Limb (tissue), 2 donors: ENCODE measurements around the gene ZNF746.

ENCODE experiments used
- DNase-seq, 2 donors: peaks; one replicate each; pipeline ENCODE4 v3.0.0-alpha.2; 2016; ENCODE audit errors: extremely low spot score in 2 of 2

The ZNF746 gene

DNA sequence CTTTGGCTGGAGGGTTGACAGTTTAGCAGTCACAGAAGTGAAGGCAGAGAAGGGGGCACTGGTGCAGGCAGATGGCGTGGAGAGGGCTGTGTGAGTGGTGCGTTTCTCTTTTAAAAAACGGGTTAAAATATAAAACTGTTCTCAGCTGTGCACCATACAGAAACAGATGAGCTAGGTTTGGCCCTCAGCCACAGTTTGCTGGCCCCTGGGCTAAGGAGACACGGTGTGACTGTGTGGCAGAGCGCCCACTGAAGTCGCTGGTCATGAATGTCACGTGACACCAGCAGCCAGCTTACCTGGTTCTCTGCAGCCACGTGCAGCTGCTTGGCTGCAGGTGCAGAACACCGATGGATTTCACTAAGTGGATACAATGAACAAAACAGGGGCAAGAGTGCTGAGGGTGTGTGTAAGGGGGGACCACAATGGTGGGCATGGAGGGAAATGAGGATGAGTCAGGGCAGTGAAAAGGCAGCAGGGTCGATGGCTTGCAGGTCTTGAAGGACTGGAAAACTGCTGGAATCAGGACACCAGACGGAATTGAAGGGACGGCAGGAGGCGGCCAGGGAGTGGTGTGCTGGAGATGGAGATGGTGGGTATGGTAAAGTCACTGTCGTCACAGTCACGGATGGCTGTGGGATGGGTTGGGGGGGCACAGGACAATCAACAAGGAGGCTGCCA is 7.4 kb downstream of the ZNF746 start:
- no peak for DNase-seq

DNA sequence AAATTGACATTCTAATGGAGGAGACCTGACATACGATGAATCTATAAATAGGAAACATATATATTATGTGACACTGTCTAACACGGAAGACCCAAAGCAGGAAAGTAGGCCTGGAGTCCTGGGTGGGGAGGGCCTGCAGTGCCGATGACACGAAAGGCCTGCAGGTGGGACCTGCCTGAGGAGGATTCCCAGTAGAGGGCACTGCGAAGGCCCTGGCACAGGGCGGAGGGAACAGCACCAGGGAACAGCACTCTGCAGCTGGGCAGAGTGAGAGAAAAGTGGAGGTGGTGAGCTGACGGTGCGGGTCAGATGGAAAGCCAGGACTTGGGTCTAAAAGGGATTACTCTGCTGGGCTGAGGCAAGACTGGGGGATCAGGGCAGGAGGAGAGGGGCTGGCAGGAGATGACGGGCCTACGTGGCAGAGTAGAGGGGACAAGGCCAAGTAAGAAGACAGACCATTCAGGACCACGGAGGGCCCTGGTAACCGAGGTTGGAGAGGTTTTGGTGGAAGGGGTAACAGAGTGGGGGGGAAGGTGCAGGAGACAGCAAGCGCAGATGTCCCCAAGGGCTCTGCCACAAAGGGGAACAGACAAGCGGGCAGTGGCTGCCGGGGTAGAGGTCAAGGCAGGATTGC is 8.1 kb downstream of the ZNF746 start:
- no peak for DNase-seq

DNA sequence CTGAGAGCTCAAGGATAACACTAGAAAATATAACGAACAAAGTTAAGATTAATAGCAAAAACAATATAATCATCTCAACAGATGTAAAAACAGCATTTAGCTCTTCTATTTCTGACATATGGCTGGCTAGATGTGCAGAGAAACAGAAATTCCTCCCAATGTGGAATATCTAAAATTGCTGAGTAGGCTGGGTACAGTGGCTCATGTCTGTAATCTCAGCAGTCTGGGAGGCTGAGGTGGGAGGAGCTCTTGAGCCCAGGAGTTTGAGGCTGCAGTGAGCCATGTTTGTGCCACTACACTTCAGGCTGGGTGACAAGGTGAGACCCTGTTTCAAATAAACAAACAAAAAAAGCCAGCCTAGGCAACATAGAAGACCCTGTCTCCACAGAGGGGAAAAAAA is 18.0 kb downstream of the ZNF746 start:
- no peak for DNase-seq

DNA sequence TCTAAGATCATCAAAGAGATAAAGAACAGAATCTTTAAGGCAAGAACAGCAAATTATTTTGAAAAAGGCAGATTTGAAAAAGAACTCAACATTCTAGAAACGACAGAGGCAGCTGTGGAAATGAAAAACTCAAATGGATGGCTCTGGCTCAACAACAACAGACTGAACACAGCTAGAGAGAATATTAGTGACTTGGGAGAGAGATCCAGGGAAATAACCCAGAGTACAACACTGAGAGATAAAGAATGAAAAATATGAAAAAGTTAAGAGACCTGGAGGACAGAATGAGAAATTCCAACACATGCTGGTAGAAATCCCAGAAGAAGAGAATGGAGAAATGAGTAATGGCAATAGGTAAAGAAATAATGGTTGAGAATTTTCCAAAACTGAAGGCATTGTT is 18.9 kb downstream of the ZNF746 start:
- DNase-seq, result no peak

DNA sequence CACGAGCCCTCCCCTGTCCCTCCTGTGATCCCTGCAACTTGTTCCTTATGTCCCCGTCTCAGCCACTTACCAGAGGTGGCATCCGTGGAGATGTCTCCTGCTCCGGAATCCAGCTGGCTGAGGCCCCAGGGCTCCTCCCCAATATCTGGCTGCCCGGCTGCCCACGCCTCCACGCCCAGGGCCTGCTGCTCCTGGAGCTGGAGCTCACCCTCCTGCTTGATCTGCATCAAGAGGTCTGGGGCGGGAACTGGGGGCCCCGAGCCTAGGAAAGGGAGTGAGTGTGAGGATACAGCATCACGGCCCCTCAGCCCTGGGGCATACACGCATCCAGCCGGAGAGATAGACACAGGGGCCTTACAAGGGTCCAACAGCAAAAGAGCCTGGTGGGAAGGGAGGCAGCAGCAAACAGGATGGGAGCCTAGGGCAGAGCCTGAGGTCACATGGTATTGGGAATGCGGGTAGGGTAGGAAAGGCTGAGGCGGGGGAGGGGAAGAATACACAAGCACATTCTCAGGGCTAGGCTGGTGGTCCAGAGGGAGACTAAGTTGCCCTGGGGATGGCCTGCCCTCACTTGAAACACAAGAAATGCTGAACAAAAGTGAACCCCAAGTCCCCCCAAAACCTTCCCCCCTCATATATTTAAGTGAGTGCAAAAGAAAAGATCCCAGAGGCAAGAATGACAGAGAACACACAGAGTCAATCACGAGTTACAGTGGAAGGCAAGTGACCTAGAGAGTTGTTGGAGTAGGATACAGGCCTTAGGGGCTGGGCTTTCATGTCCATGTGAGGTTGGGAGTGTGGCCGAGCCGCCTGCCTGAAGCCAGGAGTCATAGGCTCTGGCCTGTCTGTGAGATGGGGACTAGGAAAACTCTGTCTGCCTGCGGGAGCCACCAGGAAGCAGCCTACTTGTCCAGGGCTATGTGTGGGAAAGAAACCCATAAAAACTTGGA is 19.8 kb downstream of the ZNF746 start:
- no peak for DNase-seq

DNA sequence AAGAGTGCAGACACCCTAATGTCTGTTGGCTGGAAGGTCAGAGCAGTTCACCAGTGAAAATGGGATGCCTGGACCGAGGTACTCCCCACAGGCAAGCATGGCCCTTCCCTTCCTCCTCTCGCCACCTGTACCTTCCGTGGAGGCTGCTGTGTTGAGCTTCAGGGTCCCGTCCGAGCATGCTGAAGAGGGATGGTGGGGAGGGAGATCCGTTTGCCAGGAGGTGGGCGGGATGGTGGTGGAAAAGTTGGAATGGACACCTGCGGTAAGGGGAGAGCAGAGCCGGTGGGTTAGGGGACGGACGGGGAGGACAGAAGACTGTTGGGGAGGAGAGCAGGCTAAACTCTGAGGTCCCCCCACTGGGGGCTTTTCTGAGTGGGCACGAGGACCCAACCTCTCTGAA is 20.8 kb downstream of the ZNF746 start:
- DNase-seq, result no peak

DNA sequence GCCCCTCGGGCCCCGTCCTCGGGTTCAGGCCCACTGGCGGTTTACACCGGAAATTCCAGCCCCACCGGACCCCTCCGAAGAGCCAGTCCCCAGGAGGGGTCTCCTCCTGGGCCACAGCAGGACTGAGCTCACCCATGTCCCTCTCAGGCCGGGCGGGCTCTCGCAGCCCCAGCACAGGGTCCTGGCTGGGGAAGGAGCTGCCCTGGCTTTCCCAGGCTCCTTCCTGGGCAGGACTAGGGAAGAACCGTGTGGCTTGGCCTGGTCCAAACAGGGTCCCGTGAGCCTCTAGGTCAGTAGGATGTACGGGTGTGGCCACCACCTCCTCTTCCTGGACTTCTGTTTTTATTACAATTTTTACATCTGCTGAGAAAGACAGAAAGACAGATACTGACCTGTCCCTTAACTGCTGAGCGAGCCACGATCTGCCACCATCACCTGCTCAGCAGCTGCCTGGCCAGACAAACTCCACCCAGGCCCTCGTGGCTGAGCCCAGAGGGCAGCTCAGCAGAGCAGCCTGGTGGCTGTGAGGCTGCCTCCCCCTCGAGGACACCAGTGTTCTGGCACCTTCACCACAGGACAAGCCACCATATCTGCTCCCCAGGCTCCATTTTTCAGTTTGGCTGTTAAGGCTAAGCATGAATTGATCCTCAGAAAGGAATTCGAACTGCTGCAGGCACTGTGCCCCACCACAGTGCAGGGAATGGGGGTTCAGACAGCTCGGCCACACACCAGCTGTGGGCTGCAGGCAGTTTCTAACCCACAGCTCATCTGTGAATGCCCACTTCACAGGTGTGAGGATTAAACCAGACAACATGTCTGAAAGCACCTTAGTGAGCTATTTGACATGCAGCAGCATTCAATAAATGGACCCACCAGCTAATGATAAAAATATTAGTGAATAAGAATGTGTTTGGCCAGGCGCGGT is 22.2 kb downstream of the ZNF746 start:
- DNase-seq, result no peak

DNA sequence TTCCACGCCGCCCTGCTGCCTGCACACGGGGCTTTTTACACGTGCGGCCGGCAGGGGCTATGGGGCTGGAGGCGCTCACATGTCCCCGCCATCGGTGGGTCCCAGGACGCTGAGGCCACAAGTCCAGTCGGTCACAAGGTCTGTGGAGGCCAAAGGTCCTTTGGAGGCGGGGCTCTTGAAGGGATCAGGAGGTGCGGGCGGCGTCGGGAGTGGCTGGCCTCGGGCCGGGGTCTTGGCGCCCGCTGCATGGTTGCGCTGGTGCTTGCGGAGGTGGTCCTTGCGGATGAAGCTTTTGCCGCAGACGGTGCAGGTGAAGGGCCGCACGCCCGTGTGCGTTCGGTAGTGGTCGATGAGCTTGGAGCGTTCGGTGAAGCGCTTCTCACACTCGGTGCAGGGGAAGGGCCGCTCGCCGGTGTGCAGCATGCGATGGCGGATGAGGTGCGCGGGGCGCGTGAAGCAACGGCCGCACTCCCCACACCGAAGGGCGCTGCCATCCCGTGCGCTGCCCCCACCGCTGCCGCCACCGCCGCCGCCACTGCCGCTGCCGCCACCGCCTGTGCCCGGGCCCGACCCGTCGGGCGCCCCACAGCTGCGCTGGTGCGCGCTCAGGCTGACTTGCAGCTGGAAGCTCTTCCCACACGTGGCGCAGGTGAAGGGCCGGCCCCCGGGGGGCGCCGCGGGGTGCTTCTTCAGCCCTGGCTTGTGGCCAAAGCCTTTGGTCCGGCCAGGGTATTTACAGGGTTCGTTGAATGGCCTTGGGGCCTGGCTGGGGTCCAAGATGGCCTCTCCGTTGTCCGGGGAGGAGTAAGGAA is 23.1 kb downstream of the ZNF746 start:
- DNase-seq, result no peak

DNA sequence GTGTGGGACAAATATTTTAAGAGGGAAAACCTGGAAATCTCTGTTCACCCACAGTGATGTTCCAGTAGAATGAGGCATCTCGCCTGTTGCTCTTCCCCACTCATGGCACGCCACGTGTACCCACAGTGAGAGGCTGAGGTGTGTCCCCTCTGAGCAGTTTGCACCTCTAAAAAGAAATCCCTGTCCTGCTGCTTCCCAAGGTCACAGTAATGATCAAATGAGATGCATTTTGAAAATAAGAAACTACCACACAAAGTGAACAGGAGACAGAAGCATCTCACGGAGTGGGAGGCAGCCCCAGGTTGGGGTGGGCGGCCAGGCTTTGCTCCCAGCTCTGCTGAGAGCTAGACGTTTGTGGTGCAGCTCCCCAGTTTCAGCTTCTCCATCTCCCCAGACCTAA is 24.4 kb downstream of the ZNF746 start:
- no peak for DNase-seq

DNA sequence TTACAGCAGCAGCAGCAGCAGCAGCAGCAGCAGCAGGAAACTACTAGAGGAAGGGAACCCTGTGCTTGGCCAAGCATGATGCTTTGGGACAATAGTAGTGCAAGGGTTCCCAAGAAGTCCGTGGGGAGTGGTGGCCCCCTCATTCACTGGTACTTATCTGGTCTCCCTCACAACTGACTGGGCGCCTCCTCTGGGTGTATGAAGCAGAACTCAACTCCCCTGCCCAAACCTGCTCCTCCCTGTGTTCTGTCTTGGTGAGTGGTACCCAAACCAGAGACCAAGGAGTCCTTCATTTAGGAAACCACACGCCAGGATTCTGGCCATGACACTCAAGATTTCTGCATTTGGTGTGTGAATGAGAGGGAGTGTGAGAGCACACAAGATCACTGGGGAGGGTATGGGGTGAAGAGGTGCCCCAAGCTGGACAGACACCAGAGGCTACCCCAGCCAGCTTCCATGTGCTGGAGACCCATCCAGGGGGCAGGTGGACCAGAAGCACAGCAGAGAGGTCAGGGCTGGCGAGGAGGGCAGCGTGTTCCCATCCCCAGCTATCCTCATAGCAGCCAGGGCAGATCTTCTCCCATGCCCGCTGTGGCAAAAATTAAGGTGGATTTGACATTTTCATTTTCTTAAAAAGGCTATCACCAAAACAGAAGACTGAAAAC is 26.2 kb downstream of the ZNF746 start:
- no peak for DNase-seq

DNA sequence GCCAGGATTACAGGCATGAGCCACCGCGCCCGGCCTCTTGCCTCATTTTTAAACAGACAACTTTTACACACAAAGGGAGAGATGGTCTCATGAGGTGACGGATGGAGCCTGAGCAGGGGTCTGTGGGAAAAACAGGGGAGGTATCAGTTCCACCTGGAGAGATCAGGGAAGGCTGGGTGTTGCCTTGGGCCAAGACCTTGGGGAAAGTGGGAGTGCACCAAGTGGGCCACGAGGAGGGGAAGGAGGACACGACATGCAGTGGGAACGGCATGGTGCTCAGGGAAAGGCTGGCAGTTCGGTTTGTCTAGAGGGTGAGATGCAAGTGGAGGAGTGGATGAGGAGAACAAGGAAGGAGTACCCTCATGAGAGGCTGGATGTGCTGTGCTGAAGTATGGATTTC is 27.8 kb downstream of the ZNF746 start:
- DNase-seq, result no peak

DNA sequence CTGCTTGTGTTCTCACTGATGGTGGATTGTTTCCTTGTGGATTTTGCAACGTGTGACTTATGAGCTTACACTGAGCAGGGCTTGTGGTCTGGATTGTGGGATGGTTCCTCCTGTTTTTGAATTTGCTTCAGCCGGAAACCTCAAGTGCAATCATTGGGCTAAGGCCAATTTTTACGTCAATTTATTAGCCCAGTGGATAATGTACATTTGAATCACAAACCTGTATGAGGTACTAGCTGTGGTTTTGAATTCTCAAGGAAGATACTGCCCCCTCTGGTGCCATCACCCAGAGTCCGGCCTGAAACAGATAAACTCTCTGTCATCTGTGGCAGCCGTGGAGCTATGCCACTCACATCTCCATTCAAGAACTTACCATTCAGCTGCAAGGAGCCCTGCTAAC is 29.4 kb downstream of the ZNF746 start:
- no peak for DNase-seq

DNA sequence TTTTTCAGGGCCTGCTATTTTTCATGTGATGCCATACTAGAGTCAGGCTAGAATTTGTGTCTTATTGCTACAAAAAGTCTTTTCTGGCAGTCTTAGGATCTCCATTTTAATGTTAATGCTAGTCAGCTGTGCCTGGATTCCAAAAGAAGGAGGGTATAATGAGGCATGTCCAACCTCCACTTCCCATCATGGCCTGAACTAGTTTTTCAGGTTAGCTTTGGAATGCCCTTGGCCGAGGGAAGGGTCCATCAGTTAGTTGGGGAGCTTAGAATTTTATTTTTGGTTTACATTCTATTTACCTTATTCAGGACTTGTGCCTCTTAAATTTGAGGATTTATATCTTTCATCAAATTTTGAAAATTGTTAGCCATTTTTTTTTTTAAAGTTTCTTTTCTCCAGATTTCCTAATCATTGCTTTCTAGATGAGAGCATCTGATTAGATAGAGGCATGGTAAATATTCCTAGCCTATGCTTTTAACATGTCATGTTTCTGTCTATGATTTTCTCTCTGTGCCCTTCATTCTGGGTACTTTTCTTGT is 30.2 kb downstream of the ZNF746 start:
- no peak for DNase-seq

DNA sequence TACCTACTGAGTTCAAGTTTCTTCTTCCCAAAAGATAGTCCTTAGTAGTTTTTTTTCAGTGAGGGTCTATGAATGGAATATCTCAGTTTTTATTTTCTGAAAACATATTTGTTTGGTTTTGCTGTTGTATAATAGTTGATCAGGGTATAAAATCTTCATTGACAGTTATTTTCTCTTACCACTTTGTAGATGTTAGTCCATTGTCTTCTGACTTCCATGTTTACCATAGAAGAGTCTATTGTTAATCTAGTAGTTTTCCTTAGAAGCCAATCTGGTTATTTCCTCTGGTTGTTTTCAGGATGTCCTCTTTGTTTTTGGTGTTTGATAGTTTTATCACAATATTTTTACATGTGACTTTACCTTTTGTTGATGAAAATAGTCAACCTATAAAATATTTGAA is 31.2 kb downstream of the ZNF746 start:
- no peak for DNase-seq

DNA sequence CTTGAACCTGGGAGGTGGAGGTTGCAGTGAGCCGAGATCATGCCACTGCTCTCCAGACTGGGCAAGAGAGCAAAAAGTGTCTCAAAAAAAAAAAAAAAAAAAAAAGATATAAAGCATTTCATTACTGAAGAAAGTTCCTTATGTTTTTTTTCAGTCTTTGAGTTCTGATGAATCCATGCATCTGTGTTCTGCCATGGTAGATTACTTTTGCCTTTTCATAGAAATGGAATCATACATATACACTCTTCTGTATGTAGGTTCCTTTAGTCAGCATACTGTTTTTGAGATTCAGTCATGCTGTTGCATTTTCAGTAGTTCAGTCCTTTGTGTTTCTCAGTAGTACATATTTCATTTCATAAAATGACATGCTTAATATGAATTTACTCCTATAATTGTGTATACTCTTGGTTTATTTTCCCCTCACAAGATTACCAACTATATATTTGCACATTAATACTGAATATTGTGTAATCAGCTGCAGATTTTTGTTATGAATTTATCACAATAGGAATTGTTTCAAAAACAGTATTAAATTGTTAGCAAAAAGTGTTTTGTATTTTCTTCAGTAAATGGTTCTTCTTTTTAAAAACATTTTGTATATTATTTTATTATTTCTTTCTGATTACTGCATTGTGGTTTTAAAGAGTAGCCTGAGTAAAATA is 34.0 kb downstream of the ZNF746 start:
- DNase-seq, result no peak

DNA sequence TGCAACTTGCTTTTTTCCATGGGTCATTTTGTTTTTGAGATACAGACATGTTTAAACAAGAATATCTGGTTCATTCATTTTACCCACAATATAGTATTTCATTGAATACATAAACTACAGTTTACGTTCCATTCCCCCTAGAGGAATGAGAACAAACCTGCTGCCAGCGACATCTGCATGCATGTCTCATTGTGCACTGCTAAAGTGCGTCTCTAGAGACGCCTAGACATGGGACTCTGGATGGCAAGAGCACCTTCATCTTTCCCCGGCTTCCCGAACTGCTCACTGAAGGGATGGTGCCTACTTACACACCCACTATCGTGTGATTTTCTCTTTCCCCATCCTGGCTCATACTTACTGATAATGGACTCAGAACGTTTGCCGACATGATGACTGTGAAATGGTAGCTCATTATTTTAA is 35.5 kb downstream of the ZNF746 start:
- DNase-seq, result no peak

DNA sequence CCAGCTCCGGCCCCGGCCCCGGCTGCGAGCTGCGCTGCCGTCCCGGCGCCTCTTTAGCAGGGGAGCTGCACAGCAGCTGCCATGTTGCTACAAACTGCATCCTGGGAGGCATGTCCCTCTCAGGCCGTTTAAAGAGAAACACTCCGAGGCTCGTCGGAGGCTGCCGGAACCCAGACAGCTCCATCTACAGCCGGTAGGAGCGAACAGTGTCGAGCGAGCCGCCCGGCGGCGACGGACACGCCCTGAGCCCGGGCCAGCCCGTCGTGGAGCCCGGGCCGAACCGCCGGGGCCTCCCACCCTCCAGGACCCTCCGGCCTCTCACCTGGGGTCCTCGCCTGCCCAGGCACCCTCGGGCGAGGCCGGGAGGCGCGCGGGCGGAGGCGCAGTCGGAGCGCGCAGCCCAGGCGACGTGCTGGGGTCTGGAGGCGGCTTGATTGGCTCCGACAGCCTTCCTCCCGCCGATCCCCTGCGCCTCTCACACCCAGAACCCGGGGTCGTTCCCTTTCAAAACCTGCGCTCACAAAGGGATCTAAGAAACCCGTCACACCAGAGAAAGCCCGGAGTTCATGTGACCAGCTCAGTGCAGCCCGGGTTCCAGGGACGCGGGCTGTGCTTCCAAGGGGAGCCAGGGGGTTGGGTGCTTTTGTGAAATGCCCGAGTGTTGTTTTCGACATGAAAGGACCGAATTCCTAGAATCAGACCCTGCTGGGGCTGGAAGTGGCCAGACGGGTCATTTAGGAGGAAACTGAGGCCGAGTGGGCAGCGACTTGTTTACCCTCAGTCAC is 36.9 kb downstream of the ZNF746 start, which contains the start of gene ZNF777:
ZNF777 (minus strand) TSS at position 570 of the 785 bp plus-strand sequence. CDS start 5,040 bp downstream, outside the sequence.
- peak; percentile 86 to 89 for DNase-seq
